ENCODE measurements around the gene FBXO17.

Gene FBXO17

DNA sequence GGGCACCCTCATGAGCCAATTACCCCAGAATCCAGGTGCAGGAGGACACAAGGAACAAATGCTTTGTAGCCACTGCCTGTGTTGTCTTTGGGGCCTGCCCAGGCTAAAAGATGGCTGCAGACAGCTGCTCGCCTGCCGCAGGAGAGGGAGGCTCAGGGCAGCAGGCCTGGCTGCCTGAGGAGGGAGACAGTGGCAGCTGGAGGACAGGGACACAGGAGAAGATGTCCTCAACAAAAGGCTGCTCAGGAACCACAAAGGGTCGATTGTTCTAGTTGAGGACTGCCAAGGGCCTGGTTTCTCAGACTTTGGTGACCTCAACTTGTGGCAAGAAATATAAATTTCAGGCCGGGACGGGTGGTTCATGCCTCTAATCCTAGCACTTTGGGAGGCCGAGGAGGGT is 83.8 kb downstream of the FBXO17 start:
- no peak for DNase-seq (ENCODE audit: low spot score)
